ENCODE data around the gene RAB35.

The RAB35 gene

DNA sequence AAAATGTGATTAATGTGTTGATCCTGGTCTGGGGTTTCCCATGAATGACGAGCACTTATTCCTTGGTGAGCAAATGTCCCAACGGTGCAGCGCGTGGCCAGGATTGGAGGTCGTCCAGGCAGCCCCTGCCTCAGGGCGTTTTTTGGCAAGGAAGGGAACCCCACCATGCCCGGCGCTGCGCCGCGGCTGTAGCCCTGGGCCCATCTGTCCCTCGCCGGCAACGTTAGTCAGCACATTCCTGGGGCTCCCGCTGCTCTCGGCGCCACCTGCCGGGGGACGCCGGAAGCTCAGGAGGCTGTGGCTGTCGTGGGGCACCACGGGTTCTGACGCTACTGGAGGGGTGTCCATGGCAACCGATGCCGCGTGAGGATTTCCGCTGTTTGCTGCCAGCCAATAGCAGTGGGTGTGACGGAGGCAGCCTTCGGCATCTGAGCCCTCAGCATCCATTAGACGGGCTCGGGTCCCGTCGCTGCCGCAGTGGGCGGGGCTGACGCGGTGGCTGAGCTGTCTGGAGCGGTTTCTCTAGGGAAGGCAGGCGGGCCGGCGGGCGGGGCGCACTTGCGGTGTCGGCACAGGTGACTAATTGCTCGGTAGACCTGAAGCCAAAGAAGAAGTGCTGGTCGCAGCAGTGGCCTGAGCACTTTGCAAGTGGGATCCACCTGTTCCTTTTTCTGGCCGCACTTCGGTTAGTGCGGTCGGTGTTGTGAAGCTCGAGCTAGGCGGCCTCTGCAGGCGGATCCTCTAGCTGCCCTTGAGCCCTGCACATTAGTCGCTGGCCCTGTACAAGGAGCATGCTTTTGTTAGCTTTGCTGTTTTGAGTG is 29.5 kb downstream of the RAB35 start (continued):
- 0 out of 2 replicates have a peak, but pooled peaks have one; percentile 21 for TF ChIP-seq ZBTB11 (tag by site-specific recombination; conservative IDR thresholded peaks at IDR 0.05; ENCODE audit: low read depth)
- peak; percentile 90 for TF ChIP-seq ZFP37 (tag by site-specific recombination; IDR thresholded peaks at IDR 0.05)
- no peak for TF ChIP-seq ZNF416 (tag by site-specific recombination; IDR thresholded peaks at IDR 0.05)
- TF ChIP-seq, protein P1, sequence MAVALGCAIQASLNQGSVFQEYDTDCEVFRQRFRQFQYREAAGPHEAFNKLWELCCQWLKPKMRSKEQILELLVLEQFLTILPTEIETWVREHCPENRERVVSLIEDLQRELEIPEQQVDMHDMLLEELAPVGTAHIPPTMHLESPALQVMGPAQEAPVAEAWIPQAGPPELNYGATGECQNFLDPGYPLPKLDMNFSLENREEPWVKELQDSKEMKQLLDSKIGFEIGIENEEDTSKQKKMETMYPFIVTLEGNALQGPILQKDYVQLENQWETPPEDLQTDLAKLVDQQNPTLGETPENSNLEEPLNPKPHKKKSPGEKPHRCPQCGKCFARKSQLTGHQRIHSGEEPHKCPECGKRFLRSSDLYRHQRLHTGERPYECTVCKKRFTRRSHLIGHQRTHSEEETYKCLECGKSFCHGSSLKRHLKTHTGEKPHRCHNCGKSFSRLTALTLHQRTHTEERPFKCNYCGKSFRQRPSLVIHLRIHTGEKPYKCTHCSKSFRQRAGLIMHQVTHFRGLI (tag by site-specific recombination; IDR thresholded peaks at IDR 0.05) = no peak
- TF ChIP-seq ZNF274 (IDR thresholded peaks at IDR 0.05; ENCODE audit: low read length) = no peak
- TF ChIP-seq ZNF274 (tag by site-specific recombination; IDR thresholded peaks at IDR 0.05; ENCODE audit: borderline replicate concordance) = no peak
- TF ChIP-seq KLF1 (tag by site-specific recombination; IDR thresholded peaks at IDR 0.05) = peak; percentile 54
- TF ChIP-seq ZNF510 (tag by site-specific recombination; IDR thresholded peaks at IDR 0.05; ENCODE audit: insufficient replicate concordance) = no peak
- TF ChIP-seq, protein P2, sequence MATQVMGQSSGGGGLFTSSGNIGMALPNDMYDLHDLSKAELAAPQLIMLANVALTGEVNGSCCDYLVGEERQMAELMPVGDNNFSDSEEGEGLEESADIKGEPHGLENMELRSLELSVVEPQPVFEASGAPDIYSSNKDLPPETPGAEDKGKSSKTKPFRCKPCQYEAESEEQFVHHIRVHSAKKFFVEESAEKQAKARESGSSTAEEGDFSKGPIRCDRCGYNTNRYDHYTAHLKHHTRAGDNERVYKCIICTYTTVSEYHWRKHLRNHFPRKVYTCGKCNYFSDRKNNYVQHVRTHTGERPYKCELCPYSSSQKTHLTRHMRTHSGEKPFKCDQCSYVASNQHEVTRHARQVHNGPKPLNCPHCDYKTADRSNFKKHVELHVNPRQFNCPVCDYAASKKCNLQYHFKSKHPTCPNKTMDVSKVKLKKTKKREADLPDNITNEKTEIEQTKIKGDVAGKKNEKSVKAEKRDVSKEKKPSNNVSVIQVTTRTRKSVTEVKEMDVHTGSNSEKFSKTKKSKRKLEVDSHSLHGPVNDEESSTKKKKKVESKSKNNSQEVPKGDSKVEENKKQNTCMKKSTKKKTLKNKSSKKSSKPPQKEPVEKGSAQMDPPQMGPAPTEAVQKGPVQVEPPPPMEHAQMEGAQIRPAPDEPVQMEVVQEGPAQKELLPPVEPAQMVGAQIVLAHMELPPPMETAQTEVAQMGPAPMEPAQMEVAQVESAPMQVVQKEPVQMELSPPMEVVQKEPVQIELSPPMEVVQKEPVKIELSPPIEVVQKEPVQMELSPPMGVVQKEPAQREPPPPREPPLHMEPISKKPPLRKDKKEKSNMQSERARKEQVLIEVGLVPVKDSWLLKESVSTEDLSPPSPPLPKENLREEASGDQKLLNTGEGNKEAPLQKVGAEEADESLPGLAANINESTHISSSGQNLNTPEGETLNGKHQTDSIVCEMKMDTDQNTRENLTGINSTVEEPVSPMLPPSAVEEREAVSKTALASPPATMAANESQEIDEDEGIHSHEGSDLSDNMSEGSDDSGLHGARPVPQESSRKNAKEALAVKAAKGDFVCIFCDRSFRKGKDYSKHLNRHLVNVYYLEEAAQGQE (tag by site-specific recombination; IDR thresholded peaks at IDR 0.05) = 0 out of 2 replicates have a peak, but pooled peaks have one; percentile 20
- peak; percentile 79; the same call in 1 of the 2 replicates for TF ChIP-seq ZBTB20 (tag by site-specific recombination; IDR thresholded peaks at IDR 0.05)
- TF ChIP-seq ZNF223 (tag by site-specific recombination; IDR thresholded peaks at IDR 0.05) = no peak
- TF ChIP-seq ZNF639 (tag by site-specific recombination; IDR thresholded peaks at IDR 0.05) = peak; percentile 86; the same call in 1 of the 2 replicates
- peak; percentile 98 for TF ChIP-seq ZNF335 (tag by site-specific recombination; conservative IDR thresholded peaks at IDR 0.05)
- TF ChIP-seq KLF10 (tag by site-specific recombination; IDR thresholded peaks at IDR 0.05) = peak; percentile 91
- peak; percentile 96 for TF ChIP-seq KLF9 (tag by site-specific recombination; IDR thresholded peaks at IDR 0.05; ENCODE audit: low read depth)
- no peak for TF ChIP-seq ZNF707 (tag by site-specific recombination; IDR thresholded peaks at IDR 0.05)
- peak; percentile 81 for TF ChIP-seq ZSCAN30 (tag by site-specific recombination; IDR thresholded peaks at IDR 0.05)
- TF ChIP-seq, protein P3, sequence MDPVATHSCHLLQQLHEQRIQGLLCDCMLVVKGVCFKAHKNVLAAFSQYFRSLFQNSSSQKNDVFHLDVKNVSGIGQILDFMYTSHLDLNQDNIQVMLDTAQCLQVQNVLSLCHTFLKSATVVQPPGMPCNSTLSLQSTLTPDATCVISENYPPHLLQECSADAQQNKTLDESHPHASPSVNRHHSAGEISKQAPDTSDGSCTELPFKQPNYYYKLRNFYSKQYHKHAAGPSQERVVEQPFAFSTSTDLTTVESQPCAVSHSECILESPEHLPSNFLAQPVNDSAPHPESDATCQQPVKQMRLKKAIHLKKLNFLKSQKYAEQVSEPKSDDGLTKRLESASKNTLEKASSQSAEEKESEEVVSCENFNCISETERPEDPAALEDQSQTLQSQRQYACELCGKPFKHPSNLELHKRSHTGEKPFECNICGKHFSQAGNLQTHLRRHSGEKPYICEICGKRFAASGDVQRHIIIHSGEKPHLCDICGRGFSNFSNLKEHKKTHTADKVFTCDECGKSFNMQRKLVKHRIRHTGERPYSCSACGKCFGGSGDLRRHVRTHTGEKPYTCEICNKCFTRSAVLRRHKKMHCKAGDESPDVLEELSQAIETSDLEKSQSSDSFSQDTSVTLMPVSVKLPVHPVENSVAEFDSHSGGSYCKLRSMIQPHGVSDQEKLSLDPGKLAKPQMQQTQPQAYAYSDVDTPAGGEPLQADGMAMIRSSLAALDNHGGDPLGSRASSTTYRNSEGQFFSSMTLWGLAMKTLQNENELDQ (tag by site-specific recombination; IDR thresholded peaks at IDR 0.05; ENCODE audit: low read depth) = no peak
- TF ChIP-seq, protein P4, sequence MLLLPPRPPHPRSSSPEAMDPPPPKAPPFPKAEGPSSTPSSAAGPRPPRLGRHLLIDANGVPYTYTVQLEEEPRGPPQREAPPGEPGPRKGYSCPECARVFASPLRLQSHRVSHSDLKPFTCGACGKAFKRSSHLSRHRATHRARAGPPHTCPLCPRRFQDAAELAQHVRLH (tag by site-specific recombination; IDR thresholded peaks at IDR 0.05) = 0 out of 2 replicates have a peak, but pooled peaks have one; percentile 14
- peak; percentile 70 for TF ChIP-seq YY1 (tag by site-specific recombination; IDR thresholded peaks at IDR 0.05)
- no peak for TF ChIP-seq ZNF658 (tag by site-specific recombination; IDR thresholded peaks at IDR 0.05)
- peak; percentile 99 for TF ChIP-seq CTCF (tag by site-specific recombination; IDR thresholded peaks at IDR 0.05)
- no peak for TF ChIP-seq ZNF530 (tag by site-specific recombination; IDR thresholded peaks at IDR 0.05; ENCODE audit: low read depth)
- TF ChIP-seq ZNF623 (tag by site-specific recombination; IDR thresholded peaks at IDR 0.05) = no peak

Data from HEK293 (cell line).